Activated T-helper 1 cell treated with Interleukin-2 at 50 U/mL for 16 hours (primary cell): ENCODE data around the gene THBS4.

Experiments used
- DNase-seq: peaks from one replicate; pipeline ENCODE4 v3.0.0-alpha.2; 2020; ENCODE audit warnings: low read depth

THBS4 gene

DNA sequence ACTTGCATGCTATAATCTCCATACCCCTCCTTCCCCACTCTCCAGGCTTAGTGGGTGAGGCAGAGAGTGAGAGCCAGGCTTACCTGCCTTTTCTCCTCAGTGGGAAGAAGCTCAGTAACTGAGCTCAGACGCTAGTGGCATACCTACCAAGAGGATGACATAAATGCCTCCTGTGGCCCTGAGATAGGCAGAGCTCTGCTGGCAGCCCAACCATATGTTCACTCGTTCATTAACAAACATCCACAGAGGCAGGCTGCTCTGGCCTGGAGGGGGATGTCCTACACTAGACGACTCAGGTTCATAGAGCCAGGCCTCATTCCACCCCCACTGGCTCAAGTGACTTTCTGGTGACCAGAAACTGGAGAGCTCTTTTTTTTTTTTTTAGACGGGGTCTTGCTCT is 81.3 kb downstream of the THBS4 start:
- no peak for DNase-seq

DNA sequence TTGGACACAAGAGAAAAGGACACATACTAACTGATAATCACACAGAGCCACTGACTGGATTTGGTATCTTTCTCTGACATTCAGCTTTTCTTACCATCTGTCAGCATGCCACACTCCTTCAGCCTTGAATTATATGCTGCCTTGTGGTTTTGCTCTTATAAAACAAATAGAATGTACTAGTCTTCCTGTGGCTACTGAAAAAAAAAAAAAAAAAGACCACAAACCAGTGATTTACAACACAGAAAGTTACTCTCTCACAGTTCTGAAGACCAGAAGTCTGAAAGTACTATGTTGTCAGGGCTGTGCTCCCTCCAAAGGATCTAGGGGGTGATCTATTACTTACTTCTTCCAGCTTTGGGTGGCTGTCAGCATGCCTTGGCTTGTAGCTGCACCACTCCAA is 82.3 kb downstream of the THBS4 start:
- DNase-seq = no peak

DNA sequence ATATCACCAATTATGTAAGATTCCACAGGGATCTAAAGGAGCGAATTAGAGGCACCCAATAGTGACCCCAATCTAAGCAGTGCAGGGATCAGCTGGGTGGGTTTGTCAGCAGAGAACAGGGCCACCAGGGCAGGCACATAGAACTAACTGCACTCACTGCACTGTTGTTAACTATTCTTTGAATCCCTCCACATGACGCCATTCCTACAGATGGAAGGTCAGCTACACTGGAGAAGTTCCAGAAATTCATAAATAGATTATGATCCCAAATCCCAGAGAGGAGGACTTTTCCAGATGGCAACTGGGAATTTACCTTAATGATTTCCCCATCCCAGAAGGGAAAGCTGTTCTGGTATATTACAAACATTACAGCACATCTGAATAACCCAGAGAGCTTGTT is 84.2 kb downstream of the THBS4 start:
- DNase-seq = no peak

DNA sequence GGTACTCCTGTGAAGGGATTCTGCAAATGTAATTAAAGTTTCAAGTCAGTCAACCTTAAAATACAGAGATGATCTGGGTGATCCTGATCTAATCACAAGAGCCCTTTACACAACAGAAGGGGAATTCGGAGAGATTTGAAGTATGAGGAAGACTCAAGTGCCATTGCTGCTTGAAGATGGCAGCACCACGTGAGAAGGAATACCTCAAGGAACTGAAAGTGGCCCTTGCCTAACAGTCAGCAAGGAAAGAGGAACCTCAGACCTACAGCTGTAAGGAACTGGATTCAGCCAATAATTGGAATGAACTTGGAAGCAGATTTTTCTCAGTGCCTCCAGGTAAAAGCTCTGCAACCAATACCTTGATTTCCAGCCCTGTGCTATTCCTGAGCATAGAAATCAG is 87.4 kb downstream of the THBS4 start:
- DNase-seq = no peak

DNA sequence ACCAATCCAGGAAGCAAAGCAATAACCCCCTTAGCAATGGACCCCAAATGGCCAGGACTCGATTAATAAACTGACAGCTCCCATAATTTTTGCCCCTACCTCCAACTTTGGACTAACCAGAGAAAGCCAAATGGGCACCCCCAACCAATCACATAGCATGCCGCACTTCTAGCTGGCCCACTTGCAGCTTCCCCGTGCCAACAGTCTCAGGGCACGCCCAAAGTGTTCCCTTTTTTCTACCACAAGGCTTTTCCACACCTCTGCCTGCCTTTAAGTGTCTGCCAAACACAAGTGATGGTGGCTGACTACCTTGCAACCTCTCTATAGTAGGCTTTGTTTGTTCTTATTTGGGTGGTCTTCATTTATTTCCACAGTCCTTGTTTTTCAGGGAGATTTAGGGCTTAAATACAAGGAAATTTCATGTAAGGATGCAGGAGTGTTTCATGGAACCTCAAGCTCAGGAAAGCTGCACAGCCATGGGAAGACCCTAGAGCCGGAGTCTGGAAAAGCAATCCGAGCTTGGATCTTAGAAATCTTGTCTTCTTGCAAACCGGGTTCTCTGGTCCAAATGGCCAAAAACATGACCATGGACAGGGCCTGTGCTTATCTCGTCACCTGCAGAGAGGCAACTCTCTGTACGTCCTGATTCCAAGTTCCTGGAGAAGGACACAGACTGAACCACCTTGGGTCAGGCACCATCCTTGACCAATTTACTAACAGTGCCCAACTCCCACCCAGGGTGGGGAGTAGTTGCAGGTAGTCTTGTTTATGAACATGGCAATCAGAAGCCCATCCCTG is 89.2 kb downstream of the THBS4 start:
- DNase-seq = no peak

DNA sequence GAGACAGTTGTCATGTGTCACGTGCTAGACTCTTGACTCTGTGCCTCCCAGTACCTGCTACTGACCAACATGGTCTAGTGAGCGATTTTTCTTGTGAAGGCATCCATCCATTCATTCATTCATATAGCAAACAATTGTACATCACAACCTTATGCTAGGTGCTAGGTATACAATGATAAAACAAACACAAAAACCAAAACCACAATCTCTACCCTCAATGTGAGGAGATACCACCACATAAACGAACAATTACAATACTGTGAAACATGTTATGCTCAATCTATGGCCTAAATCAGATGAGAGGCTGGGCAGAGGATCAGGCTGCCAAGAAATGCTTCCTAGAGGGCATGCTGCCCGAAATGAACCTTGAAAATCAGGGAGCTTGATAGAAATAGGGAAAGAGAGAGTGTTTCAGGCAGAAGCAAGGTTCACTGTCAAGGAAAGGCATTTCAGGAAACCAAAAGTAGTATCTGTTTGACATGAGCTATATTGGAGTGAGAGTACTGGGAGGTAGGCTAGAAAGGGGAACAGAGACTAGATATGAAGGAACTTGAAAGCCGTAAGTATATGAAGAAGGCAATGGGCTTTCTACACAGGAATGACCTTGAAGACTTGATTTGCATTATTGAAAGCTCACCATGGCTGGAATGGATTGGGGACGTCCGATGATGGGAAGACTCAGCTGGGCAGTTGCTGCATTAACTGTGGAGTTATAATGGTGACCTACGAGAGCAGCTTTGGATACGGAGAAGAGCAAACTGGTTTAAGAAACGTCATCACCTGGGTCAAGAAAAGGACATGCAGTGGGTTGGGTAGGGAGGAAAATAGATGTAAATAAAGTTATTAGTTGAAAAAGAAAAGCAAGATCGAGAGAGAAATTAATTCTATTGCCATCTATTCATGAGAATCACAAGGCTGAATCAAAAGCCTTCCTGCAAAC is 90.1 kb downstream of the THBS4 start:
- DNase-seq = no peak

DNA sequence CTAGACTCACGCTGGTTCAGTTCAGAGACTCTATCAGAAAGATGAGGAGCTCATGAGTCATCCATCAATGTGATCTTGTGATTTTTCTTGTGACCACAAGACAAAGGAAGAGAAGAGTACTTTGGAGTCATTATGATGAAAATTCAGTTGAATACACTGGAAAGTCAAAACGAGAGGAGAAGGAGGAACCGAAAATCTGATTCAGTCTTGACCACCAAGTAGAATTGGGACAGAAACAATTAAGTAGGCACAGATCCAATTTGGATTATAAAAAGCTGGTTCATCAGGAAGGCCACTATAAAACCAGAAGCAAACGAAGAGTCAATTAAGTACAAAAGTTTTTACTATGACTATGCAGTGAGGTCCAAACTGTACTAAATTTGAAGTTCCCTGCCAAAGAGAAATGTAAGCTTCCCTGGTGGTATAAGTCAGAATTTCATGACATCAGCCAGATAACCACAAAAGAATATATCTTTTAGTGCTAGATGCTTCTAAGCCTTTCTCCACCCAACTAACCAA is 90.9 kb downstream of the THBS4 start:
- DNase-seq = no peak

DNA sequence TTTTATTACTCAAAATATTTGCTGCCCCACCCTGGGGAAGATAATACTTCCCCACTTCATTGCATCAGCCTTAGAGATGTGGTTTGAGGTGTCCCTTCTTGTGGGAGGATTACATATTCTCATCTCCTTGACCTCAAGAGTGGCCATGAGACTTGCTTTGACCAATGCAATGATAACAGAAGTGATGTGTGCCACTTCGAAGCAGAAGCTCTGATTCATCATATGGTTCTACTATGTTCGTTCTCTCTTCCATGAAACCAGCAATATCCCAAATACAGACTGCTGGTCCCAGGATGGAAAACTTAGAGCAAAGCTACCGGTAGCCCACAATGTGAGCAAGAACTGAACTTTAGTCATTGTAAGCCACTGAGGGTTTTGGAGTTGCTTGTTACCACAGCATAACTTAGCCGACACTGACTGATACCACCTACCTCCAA is 92.0 kb downstream of the THBS4 start:
- DNase-seq = no peak

DNA sequence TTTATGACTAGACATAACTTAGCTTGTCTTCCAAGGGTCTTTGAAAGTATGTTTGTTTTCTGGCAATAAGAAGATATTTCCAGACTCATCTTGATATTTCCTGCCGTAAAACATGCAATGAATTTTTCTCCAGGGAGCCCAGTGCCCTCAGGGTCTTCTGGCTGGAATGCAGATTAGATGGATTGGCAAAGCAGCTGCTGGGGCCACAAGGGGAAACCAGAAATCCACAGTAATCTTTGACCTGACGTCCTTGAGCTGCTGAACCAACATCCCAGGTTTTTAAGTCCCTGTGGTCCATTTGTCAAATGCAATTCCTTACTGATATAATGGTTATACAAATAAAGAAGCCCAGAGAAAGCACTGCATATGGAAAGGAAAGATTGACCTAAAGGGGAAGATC is 93.0 kb downstream of the THBS4 start:
- DNase-seq = no peak

DNA sequence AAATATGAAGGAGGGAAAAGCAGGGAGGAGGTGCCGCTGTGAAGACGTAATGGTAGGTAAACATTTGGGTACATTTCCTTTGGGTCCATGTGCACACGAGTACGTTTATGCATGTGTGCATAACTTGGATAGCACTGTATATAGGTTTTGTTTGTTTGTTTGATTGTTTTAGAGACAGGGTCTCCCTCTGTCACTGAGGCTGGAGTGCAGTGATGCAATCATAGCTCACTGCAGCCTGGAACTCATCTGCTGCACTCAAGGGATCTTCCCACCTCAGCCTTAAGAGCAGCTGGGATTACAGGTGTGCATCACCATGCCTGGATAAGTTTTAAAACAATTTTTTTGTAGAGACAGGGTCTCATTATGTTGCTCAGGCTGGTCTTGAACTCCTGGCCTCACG is 94.0 kb downstream of the THBS4 start:
- no peak for DNase-seq
